HG02763 (cell line): ENCODE data around the gene RET.

Experiments
- ATAC-seq: cut with Tn5 transposase; IDR thresholded peaks from one replicate; pipeline ENCODE4 v1.9.1; 2021; ENCODE audit warnings: mild to moderate bottlenecking, moderate library complexity; ENCODE audit not compliant: unreplicated experiment

RET gene

DNA sequence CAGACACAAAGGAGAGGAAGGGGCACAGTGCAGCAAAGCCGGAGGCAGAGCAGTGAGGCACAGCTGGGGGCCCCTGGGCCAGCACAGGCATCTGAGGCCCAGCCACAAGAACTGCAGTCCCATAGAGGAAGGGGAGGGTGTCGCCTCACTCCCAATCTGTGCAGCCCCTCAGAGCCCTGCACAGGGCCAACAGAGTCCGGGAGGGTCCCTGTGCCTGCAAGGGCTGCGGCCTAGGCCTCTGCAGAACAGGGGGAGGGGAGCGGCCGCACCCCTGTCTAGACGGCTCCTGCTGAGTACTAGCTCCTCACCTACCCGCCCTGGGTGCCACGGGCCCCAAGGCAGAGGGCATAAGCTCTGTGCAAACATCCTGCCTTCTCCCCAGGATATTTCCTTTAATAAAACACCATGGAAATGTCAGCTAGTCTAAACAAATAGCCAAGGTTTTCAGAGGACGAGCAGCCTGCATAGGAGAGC lies 32.4 kb upstream of the RET start:
- no peak for ATAC-seq

DNA sequence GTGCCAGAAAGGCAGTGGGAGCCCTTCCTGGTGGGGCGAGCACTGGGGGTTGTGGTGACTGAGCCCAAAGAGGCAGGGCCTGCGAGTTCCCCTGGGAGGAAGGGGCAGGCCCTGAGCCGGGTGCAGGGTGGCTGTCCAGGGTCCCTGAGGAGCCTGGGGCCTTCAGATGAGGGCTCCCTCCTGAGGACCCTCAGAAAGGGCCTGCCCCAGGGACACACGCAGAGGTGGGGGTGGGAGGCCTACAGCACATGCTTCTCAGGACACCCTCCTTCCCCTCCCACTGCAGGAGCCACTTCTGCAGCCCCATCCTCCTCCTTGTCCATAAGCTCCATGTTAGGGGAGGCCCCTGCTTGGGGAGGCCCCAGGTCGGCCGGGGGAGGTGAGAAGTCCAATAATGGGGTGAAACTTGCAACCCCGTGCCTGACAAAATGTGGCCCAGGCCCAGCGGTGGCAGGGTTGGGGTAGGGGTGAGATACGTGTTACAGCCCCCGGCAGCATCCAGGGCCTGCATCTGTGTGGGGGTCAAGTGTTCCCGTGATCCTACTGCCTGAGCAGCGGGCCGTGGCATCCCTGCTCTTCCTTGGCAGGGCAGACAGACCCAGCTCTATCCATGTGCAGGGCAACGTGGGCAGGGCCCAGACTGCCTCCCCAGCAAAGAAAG lies 31.8 kb upstream of the RET start:
- ATAC-seq = no peak

DNA sequence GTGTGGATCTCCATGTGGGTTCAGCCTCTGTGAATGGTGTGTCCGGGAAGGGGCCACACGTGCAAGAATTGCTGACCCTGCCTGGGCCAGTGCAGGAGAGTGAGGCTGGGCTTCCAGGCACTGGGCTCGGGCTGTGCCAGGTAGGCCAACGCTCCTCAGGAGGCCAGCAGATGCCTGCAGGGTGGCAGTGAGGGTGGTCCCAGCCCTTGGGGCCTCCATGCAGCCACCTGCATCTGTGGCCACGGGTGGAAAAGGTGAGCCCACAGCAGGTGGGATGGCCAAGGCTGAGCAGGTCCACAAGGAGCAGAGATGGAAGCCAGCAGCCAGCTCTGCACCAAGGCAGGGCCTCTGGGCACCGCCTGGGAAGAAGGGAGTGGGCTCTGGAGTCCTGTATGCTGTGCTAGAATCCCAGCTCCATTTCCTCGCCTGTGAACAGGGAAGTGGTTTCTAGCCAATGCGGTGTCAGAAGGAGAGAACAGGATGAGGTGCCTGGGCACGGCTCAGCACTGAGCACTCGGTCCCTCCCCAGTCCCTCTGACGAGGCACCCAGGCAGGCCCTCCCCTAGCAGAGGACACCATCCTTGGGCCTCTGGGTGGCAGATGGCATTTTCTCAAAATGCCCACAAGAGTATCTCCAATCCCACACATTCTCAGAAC lies 31.1 kb upstream of the RET start:
- ATAC-seq = no peak

DNA sequence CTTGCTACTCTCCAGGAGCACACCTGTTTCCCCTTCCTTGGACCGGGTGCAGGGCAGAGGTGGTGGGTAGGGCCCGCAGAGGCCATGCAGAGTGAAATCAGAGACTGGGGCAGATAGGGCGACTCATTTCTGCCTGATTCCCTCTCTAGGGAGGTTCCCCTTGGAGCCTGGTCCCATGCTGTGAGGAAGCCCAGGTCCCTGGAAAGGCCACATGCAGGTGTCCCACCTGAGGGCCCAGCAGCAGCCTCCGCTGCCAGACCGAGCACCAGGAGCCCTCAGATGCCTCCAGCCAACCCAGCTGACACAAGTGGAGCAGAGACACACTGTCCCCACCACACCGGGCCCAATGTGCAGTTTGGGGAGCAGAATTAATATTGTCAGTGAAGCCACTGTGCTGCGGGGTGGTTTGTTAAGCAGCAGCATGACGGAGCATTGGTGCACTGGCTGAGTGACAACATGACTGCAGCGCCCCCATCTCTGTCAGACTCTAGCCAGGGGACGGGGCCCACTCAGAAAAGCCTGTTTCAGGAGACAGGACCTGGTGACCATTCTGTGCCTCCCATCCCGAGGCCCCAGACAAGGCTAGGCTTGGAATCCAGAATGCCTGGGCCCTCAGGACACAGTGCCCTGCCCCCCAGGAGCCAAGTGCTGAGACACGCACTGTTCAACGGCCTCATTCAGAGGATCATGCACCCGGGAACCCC lies 30.4 kb upstream of the RET start:
- no peak for ATAC-seq

DNA sequence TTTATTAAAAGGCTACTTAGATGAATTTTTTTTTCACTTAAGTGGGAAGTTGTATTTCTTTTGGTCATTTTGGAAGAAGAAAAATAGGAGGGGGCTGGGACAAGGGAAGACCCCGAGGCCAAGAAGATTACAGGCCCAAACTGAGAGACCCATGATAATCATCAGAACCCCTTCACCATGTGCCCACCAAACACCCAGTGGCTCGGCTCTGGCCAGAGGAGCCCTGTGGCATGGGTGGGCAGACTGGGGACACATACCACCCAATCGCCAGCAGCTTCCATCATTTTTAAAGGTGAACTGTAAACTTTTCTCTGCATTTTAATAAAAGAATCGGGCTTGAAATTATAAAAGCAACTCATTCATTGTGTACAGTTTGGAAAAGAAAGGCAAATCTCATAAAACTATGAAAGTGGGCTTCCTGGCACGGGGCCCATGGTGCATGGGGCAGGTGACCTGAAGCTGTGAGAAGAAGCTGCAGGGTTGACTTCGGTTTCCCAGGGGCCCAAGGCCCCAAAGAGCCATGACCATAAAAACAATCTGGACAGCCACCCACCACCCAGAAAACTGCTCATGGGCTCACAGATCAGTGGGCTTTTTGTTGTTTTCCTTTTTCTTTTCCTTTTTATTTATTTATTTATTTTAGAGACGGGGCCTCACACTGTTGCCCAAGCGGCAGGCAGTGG lies 29.4 kb upstream of the RET start:
- no peak for ATAC-seq

DNA sequence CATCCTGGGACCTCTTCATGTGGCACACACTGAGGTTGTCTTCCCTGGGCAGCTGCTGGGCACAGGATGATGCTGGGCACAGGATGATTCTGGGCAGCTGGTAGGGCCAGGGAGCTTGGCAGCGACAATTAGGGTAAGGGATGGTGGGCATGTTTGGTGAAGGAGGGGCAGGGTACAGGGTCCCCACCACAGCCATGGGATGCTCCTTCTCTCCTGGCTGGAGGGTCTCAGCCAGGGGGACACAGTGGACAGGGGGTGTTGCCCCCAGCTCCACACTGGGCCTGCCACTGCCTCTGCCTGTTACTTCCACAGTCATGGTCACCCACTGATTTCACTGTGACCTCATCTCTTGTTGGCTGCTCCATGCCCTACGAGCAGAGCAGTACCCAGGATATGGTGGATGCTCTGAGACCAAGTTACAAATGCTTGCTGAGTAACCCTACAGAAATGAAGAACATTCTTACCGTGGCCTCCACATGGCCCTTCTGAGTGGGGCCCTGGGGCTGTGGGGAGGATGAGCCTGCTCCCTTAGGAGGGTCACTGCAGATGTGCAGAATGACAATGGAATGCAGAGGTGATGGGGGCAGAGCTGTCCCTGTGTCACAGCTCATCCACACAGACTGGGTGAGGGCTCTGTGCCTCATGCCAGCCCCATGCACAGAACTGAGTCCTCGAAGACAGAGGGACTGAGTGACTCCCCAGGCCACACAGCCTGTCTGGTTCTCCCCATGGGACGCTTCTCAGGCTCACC lies 28.4 kb upstream of the RET start:
- ATAC-seq = no peak

DNA sequence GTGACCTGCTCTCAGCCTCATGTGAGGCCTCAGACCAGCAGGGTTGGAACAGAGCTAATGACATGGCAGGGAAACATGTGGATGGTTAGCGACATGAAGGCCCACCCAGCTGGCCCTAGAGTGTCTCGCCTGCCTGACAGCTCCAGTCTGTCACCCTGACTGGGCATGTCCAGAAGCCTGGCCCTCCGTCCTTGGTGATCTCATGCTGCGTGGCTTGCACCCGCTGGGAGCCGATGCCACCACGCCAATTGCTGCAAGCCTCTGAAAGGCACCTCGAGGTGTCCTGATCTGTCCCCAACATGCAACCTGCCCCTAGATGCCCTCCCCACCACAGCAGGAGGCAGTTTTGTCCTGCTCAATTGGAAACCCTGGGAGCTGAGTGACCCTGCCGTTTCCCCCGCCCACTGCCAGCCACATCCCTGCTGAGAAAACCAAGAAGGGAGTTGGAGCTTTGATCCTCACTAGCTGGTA lies 27.8 kb upstream of the RET start:
- ATAC-seq = no peak

DNA sequence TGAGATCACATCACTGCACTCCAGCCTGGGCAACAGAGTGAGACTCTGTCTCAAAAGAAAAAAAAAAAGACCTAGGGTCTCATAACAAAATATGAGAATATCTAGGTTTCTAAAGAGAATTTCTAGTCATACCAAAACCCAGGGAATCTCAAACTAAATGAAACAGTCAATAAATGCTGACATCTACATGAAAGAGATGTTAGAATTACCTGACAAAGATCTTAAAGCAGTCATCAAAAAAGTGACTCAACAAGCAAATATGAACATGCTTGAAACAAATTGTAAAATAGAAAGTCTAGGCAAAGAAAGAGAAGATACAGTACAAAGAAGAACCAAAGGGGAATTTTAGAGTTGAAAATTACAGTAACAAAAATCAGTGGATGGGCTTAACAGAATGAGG lies 26.9 kb upstream of the RET start:
- no peak for ATAC-seq

DNA sequence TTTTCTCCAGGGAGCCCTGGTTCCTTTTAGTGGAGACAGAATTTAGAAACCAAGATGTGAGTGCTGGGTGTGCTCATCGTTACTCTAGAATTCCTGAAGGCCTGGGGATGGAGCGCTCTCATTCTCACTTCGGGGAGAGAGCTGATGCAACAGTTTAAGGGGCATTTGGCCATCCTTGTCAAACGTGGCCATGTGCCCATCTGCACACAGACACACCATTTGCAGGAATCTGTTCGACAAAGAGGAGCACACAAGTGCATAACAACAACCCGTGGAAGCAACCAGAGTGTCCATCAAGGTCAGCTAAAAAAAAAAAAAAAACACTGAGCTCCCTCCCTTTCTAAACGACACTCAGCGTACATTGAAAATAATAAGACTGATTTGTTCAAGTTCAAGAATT lies 23.0 kb upstream of the RET start:
- no peak for ATAC-seq

DNA sequence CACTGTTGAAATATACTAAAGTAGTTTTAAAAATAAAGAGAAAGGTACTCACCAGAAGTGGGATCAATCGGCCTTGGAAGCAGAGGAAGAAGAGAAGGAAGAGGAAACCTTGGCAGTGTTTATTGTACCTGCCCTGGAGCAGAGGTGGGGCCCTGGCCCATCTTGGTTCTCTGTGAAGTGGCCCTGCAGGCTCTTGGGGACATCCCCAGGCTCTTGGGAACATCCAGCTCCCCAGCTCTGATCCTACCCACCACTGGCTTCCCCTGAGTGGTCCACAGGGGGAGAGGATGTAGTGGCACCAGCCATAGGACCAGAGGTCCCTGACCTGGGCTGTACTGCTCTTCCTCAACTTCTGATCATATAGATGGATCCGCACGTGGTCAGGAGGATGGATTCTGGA lies 22.3 kb upstream of the RET start:
- ATAC-seq = no peak

DNA sequence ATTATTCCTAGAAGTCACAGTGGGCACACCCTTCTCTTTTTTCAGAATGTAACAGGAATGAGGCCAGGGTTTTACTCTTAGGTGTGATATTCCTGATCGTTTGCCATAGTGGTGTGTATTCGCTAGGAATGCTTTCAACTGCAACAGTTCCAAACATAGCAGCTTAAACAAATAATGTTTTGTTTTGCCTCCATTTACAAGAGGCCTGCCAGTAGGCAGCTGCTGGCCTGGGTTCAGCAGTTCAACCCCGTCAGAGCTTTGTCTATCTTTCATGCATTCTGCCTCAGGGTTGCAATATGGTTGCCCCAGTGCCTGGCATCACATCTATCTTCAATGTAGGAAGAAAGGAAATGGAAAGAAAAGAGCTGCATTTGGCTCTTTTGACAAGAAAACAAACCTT lies 21.7 kb upstream of the RET start:
- no peak for ATAC-seq

DNA sequence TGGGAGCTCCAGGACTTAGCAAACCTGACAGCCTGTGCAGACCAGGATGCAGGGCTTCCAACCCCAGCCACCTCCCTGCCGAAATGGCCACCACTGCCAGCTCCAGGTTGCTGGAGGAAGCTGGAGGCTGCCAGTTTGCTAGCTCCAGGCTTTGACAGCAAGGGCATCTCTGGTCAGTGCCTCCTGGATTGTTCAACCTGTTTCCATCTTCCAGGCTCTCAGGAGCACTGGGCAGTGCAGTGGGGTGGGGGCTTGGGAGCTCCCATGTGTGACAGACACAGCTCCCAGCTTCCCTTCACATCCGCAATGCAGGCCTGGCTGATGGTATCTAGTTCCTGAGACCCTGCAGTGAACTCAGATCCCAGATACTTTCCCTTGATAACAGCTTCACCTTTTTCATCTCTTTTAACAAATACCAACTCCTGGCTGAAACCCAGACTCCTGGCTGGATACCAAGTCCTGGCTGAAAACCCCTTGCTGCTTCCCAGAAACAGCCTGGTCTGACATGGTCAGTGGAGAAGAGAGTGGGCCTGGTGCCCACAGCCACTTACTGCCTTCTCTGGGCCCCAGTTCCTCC lies 20.8 kb upstream of the RET start:
- ATAC-seq = no peak

DNA sequence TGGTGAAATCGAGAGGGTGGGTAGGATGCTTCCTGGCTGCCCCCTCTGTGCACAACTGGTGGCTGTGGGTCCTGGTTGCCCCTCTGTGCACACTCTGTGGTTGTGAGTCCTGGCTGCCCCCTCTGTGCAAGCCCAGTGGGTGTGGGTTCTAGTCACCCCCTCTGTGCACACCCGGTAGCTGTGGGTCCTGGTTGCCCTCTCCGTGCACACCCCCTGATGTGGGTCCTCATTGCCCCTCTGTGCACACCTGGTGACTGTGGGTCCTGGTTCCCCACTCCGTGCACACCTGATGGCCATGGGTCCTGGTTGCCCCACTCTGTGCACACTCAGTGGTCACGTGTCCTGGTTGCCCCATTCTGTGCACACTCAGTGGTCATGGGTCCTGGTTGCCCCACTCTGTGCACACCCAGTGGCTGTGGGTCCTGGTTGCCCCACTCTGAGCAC lies 20.3 kb upstream of the RET start:
- ATAC-seq = no peak

DNA sequence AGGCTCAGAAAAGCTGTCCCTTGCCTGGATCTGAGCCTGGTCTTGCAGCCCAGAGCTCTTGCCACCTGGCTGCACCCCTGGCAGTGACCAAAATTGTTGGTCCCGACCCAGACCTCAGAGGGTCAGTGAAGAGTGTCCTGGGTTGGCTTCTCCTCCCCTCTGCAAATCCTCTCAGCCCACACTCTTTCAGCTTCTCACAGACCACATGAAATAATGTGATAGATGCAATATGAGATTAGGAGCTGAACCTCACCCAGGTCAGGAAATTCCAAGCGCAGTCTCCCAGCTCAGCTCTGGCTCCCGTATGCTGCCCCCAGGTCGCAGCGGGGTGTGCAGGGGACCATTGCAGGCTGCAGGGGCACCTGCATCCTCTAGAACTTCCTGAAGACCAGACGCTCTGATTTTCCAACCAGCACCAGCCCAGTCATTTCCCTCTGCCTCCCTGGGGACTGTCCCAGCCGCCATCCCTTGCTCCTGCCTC lies 19.6 kb upstream of the RET start:
- no peak for ATAC-seq

DNA sequence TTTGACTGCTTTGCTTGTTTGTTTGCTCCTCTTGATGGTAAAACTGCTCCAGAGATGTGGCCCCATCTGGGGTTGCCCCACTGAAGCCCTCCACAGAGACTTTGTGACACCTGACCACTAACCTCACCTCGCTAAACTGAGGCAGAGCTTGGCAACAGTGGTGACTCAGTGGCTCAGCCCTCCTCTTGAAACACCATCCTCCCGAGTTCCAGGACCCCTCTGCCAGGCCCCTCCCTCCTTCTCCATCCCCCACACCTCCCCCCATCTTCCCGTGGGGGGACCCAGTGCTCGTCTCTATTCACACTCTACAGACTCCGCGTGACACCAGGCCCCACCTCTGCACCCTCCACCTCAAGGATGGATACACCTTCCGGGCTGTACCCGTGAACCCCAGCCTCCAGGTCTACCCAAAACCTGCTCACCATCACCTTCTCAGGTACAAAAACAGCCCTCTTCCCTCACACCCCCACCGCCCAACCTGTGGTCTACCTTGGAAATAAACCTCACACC lies 19.0 kb upstream of the RET start:
- no peak for ATAC-seq

DNA sequence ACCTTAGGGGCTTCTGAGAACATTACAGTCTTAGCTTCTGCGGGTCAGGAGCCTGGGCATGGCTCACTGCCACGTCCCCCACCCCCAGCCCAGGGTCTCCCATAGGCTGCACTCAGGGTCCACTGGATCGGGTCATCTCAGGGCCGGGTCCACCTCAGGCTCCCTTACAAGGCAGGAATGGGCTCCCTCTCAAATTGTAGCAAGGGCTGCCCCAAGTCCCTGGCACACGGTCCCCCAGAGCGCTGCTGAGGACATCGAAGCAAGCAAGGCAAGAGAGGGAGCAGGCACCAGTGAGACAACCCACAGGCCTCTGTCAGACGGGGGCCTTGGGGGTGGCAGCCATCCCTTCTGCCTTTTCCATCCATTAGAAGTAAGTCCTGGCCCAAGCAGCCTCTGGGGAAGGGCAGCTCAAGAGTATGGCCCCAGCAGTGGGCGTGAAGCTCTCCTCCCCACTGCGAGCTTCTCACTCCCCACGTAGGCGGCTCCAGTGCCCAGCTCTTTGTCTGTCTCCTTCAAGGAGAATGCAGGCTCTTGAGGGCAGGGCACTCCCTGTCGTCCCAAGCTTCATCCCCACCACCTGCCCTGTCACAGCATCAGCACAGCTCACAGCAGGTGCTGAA lies 18.0 kb upstream of the RET start:
- no peak for ATAC-seq

DNA sequence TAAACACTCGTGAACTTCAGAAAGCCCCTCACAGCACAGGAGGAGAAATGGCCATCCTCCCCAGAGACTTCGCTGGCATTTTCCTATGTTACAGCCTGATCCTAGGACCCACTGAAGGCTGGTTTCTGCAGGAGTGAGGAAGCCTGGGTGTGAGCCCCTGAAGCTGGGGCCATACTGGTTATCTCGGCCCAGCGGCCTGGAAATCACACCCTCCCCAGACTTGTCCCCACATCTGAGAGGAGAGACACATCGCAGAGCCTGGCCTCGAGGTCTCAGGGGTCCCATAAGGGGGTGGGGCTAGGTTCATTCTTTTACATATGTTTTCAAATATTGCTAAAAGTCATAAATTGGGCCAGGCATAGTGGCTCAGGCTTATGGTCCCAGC lies 17.5 kb upstream of the RET start:
- no peak for ATAC-seq

DNA sequence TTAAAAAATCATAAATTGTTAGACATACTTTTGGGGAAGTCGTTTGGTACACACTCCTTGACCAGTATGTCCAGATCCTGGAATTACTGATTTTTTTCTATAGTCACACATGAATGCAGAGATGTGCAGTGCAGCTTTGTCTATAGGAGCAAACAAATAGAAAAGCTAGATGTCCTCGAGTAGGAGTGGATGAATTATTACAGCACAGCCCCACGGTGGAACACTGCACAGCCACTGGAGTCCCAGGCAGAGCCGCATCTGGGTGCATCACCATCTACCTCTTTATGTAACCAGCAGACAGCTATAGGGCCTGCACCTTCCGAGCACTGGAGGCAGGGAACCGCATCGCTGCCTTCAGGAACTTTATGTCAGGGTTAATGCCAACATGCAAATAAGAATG lies 17.0 kb upstream of the RET start:
- no peak for ATAC-seq

DNA sequence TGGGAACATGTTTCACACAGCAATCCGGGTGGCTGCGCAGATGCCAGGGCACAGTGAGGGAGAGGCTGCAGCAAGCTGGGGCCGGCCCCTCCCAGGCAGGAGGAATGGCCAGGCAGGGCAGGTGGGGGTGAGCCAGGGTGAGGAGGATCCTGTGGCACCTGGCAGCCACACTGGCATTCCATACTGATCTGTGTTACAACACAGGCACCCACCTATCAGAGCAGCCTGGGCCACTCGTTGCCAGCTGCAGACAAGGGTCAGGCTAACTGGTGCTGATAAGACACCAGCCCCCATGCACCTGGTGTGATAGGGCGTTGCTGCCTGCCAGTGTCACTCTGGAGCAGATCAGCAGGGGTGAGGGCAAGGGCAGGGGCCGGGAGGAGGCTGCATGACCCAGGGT lies 16.6 kb upstream of the RET start:
- ATAC-seq = no peak

DNA sequence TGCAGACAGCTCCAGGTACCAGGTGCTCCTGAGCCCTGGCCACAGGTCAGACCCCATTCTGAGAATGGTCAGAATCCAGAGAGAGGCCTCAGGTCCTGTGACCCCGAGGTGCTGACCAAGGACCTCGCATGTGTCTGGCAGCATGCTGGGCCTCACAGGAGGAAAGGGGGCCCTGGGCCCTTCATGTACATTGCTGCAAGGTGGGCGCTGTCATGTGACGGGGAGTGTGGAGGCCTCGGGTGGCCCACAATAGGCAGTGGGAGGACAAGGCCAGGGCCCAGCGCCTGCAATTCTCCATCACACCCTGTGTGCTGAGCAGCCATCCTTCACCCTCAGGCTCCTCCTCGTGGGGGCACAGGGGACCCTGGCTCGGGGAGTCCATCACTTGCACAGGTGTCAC lies 15.5 kb upstream of the RET start:
- ATAC-seq = no peak
